HepG2 (cell line): ENCODE results near the gene MSANTD2. TPM values are rescaled to one million over a fixed set of nuclear protein-coding genes. Genes with fewer than 3 reads are reported as not detected.

Experiments used
- ATAC-seq: fragments of 200-7000 bp; cut with Tn5 transposase; 3 replicates; pipeline ENCODE4 v1.9.1; 2020; ENCODE audit warnings: mild to moderate bottlenecking, moderate library complexity
- BruUV-seq: library from RNA; stranded (reverse); fragments of 400-500 nt; replicated peaks from 2 replicates; lab custom pipeline; 2021; lab: Mats Ljungman, UMichigan
- CTCF ChIA-PET: fragments of 300-600 bp; formaldehyde crosslinking; extraction: SDS; loops from one replicate; lab custom pipeline; 2021; ENCODE audit warnings: low total read pairs, inconsistent platforms, low intra/inter-chr PET ratio; lab: Yijun Ruan, JAX
- POLR2A ChIA-PET: fragments of 350-600 bp; sonication (Branson Sonifier 250); formaldehyde crosslinking; loops from one replicate; lab custom pipeline; 2020; ENCODE audit warnings: antibody characterized with exemption, inconsistent platforms; lab: Yijun Ruan, JAX
- DNase-seq: peaks from one replicate; pipeline ENCODE4 v3.0.0-alpha.2; 2015; ENCODE audit warnings: low spot score
- FAIRE-seq: peaks from 3 replicates; lab custom pipeline; 2011; peaks lifted over from hg19 to GRCh38; lab: Jason Lieb, UNC
- H2AFZ ChIP-seq: one replicate; pipeline ENCODE4 v1.6.1; 2011; ENCODE audit warnings: low read length, inconsistent platforms
- H3K27ac ChIP-seq: fragments of 300-600 bp; 3 replicates; pipeline ENCODE4 v1.8.0; 2011; ENCODE audit warnings: mixed run types, mild to moderate bottlenecking, mixed read lengths, low read length, inconsistent platforms; ENCODE audit not compliant: insufficient read depth; ENCODE audit errors: extremely low read length
- H3K27me3 ChIP-seq, 2 experiments: fragments of 200-600 bp in 1 of 2; 2 replicates in 1 of 2; 3 replicates in 1 of 2; pipeline versions ENCODE4 v1.6.0 to v1.8.0; 2011; ENCODE audit warnings: low read length in 2 of 2, mild to moderate bottlenecking in 2 of 2, moderate library complexity in 2 of 2, inconsistent platforms in 1 of 2; ENCODE audit not compliant: insufficient read depth in 2 of 2, control insufficient read depth in 1 of 2
- H3K36me3 ChIP-seq, 2 experiments: fragments of 200-600 bp in 1 of 2; replicated peaks in 1 of 2; 2 replicates in 1 of 2; 3 replicates in 1 of 2; pipeline versions ENCODE4 v1.5.1 to v1.8.0; 2011; ENCODE audit warnings: low read length in 2 of 2, inconsistent platforms in 1 of 2; ENCODE audit not compliant: insufficient read depth in 2 of 2, control insufficient read depth in 1 of 2
- H3K4me1 ChIP-seq: 2 replicates; pipeline ENCODE4 v1.5.1; 2012; ENCODE audit warnings: low read length, inconsistent platforms; ENCODE audit not compliant: insufficient read depth
- H3K4me2 ChIP-seq: 2 replicates; pipeline ENCODE4 v1.6.0; 2011; ENCODE audit warnings: low read depth, low read length, inconsistent platforms
- H3K4me3 ChIP-seq, 3 experiments: fragments of 200-600 bp in 1 of 3; sonication (generic), shearing (Covaris generic) in 1 of 3; replicated peaks in 1 of 3; 2 replicates each; pipeline ENCODE4 v1.5.1; 2011 to 2016; ENCODE audit warnings: low read length in 3 of 3, inconsistent platforms in 2 of 3, low read depth in 2 of 3, mild to moderate bottlenecking in 2 of 3, control low read depth in 1 of 3, mixed read lengths in 1 of 3; ENCODE audit not compliant: insufficient read depth in 1 of 3
- H3K79me2 ChIP-seq: one replicate; pipeline ENCODE4 v1.6.1; 2011; ENCODE audit warnings: low read length, inconsistent platforms; ENCODE audit not compliant: insufficient read depth
- H3K9ac ChIP-seq: 2 replicates; pipeline ENCODE4 v1.6.0; 2011; ENCODE audit warnings: mild to moderate bottlenecking, low read depth, low read length, inconsistent platforms; ENCODE audit not compliant: insufficient read depth
- H3K9me3 ChIP-seq: 2 replicates; pipeline ENCODE4 v1.5.1; 2012; ENCODE audit warnings: mild to moderate bottlenecking, low read length
- H4K20me1 ChIP-seq: 2 replicates; pipeline ENCODE4 v1.6.0; 2011; ENCODE audit warnings: inconsistent platforms, mild to moderate bottlenecking, low read length, moderate library complexity; ENCODE audit not compliant: insufficient read depth
- CREBL2 ChIP-seq: sonication (generic); formaldehyde crosslinking; IDR thresholded peaks from 2 replicates; pipeline ENCODE4 v1.8.1; 2023; ENCODE audit warnings: missing genetic modification reagents, mild to moderate bottlenecking, borderline replicate concordance
- DPF2 ChIP-seq: sonication (generic); formaldehyde crosslinking; IDR thresholded peaks from 2 replicates; pipeline ENCODE4 v1.4.0; 2020; ENCODE audit warnings: mild to moderate bottlenecking, low read depth, missing genetic modification reagents, borderline replicate concordance
- EED ChIP-seq: sonication (generic); formaldehyde crosslinking; IDR thresholded peaks from 2 replicates; pipeline ENCODE4 v1.5.0; 2020; ENCODE audit warnings: mild to moderate bottlenecking, missing genetic modification reagents
- FOXO1 ChIP-seq: sonication (generic); formaldehyde crosslinking; IDR thresholded peaks from 2 replicates; pipeline ENCODE4 v1.4.0; 2020; ENCODE audit warnings: missing genetic modification reagents
- KDM3A ChIP-seq: IDR thresholded peaks from 2 replicates; pipeline ENCODE4 v1.6.1; 2018; ENCODE audit warnings: low read depth, missing compliant biosample characterization
- MAFG ChIP-seq: sonication (generic); formaldehyde crosslinking; IDR thresholded peaks from 2 replicates; pipeline ENCODE4 v1.5.1; 2020; ENCODE audit warnings: mild to moderate bottlenecking, missing genetic modification reagents
- NCOA1 ChIP-seq: sonication (generic); formaldehyde crosslinking; IDR thresholded peaks from 2 replicates; pipeline ENCODE4 v1.9.0; 2021; ENCODE audit warnings: missing genetic modification reagents
- NR2F6 ChIP-seq, 2 experiments: IDR thresholded peaks; 2 replicates each; pipeline ENCODE4 v1.6.1; 2016; ENCODE audit warnings: antibody characterized with exemption in 1 of 2, mild to moderate bottlenecking in 1 of 2
- PHF5A ChIP-seq: IDR thresholded peaks from one replicate; pipeline ENCODE4 v1.6.1; 2018; ENCODE audit warnings: low read depth, missing genetic modification reagents; ENCODE audit not compliant: unreplicated experiment
- PTBP1 ChIP-seq: fragments of 200-400 bp; formaldehyde crosslinking; IDR thresholded peaks from 2 replicates; pipeline ENCODE4 v1.6.1; 2018; ENCODE audit warnings: low read length, low read depth; ENCODE audit not compliant: poor library complexity, severe bottlenecking
- REPIN1 ChIP-seq: sonication (generic); formaldehyde crosslinking; IDR thresholded peaks from 2 replicates; pipeline ENCODE4 v1.8.0; 2022; ENCODE audit warnings: missing genetic modification reagents, low read depth, mild to moderate bottlenecking, borderline replicate concordance
- ZBTB43 ChIP-seq: sonication (generic); formaldehyde crosslinking; conservative IDR thresholded peaks from 2 replicates; pipeline ENCODE4 v1.4.0; 2020; ENCODE audit warnings: missing genetic modification reagents
- ZMYM3 ChIP-seq: sonication (generic); formaldehyde crosslinking; IDR thresholded peaks from 2 replicates; pipeline ENCODE4 v1.5.1; 2020; ENCODE audit warnings: mild to moderate bottlenecking, missing genetic modification reagents
- ZNF235 ChIP-seq: sonication (generic); formaldehyde crosslinking; IDR thresholded peaks from 2 replicates; pipeline ENCODE4 v1.8.1; 2023; ENCODE audit warnings: mild to moderate bottlenecking, missing genetic modification reagents, borderline replicate concordance
- ZNF546 ChIP-seq: sonication (generic); formaldehyde crosslinking; conservative IDR thresholded peaks from 2 replicates; pipeline ENCODE4 v1.8.1; 2023; ENCODE audit warnings: mild to moderate bottlenecking, missing genetic modification reagents
- ZNF614 ChIP-seq: IDR thresholded peaks from 2 replicates; pipeline ENCODE4 v1.6.1; 2018; ENCODE audit warnings: missing biosample characterization, missing genetic modification reagents, inconsistent platforms, borderline replicate concordance
- ZNF772 ChIP-seq: sonication (generic); formaldehyde crosslinking; IDR thresholded peaks from 2 replicates; pipeline ENCODE4 v1.5.0; 2020; ENCODE audit warnings: mild to moderate bottlenecking, missing genetic modification reagents
- WGBS: methylation state at CpG from one replicate; pipeline ENCODE4 v1.1.6; 2017; ENCODE audit warnings: low lambda C conversion rate; 5-methylcytosine and 5-hydroxymethylcytosine counted together
- in situ Hi-C: cut with HindIII; loops from 2 replicates; pipeline ENCODE4 v1.10.0; 2017; ENCODE audit warnings: low pct_unique_long_range_greater_than_20kb; ENCODE audit not compliant: extremely low pct_ligation_motif_present
- intact Hi-C: fragments of 100-400 bp; cut with micrococcal nuclease; formaldehyde crosslinking; loops from one replicate; pipeline ENCODE4 v1.10.0; 2022; ENCODE audit not compliant: unreplicated experiment
- polyA plus RNA-seq, 8 experiments: library from polyadenylated mRNA; depleted of rRNA in 3 of 8; stranded (reverse) in 7 of 8; unstranded in 1 of 8; fragments of >200 nt; fragmentation: Illumina TruSeq in 4 of 8; extraction: Trizol in 4 of 8; gene quantifications; 2 replicates each; pipeline versions ENCODE4 v1.2.1 to v1.2.3, GENCODE V29; 2011 to 2016; ENCODE audit warnings: low read depth in 4 of 8, missing spikeins in 1 of 8, mixed read lengths in 1 of 8; ENCODE audit not compliant: insufficient read depth in 1 of 8
- total RNA-seq, 5 experiments: library from RNA; depleted of rRNA; stranded (reverse); fragments of >200 nt; fragmentation: Illumina TruSeq; extraction: Trizol; gene quantifications; 2 replicates each; pipeline ENCODE4 v1.2.3, GENCODE V29; 2016; ENCODE audit warnings: low read depth in 1 of 5

The MSANTD2 gene
- total and polyA plus RNA-seq, 2 of the 13 experiments (the other 11 are each of a cell fraction or from before 2014, with no cell fraction given) = 8.7 to 10.1 TPM

- Histone ChIP-seq H3K4me1 (peaks cover 62% of the 10 kb centered on the region), H3K36me3 (no peaks in the 10 kb centered on the region), H3K4me2 (no peak overlapping the region), H2AFZ (no peak overlapping the region), H3K4me3 (no peak overlapping the region), H4K20me1 (no peaks in the 10 kb centered on the region), H3K9me3 (no peaks in the 10 kb centered on the region), H3K79me2 (no peaks in the 10 kb centered on the region)
- CTCF ChIA-PET = no interaction called here
- no peak for FAIRE-seq
- BruUV-seq = no TSS peak
- in situ Hi-C loops (no loop called here), intact Hi-C loops (no loop called here)
- POLR2A ChIA-PET = interaction anchor here (1.5 kb wide), 1 partner anchor 80 kb away, joined by 3 read pairs; the partner anchor contains the start of genes SIAE and SPA17
- no peak for TF ChIP-seq KDM3A (CRISPR knock-in tag)
- TF ChIP-seq, all 625 proteins: peak for 0
- H3K27me3 ChIP-seq = peaks cover 0 to 42% of the 10 kb centered on the region in 2 experiments; a peak in 4 of 5 replicates
- DNase-seq (no peak), ATAC-seq (no peak)
- no peak overlapping the region for H3K27ac ChIP-seq
- no peak overlapping the region for H3K9ac ChIP-seq
Observed at GRCh38 chr11:124753205-124753604, 47.0 kb downstream of the MSANTD2 start.

GRCh38 chr11:124752471-124753102 lies 47.6 kb downstream of the MSANTD2 start:
- no peak for TF ChIP-seq ZNF546 (CRISPR knock-in tag)
- no peak for TF ChIP-seq PHF5A (CRISPR knock-in tag)
- no peak for TF ChIP-seq REPIN1 (CRISPR knock-in tag)
- TF ChIP-seq ZBTB43 = no peak
- TF ChIP-seq ZMYM3 (CRISPR knock-in tag) = no peak
- TF ChIP-seq CREBL2 (CRISPR knock-in tag) = no peak
- TF ChIP-seq EED (CRISPR knock-in tag) = no peak
- TF ChIP-seq FOXO1 (CRISPR knock-in tag) = no peak
- no peak for TF ChIP-seq ZNF235 (CRISPR knock-in tag)
- no peak for TF ChIP-seq ZNF772 (CRISPR knock-in tag)
- no peak for TF ChIP-seq ZNF614 (CRISPR knock-in tag)
- TF ChIP-seq DPF2 = no peak
- no peak for TF ChIP-seq MAFG (CRISPR knock-in tag)
- TF ChIP-seq NCOA1 (CRISPR knock-in tag) = no peak
- no peak for TF ChIP-seq PTBP1
- no peak for TF ChIP-seq NR2F6 (IDR thresholded peaks at IDR 0.05)
- no peak for TF ChIP-seq NR2F6 (CRISPR knock-in tag; IDR thresholded peaks at IDR 0.05)
- TF ChIP-seq, all 625 proteins: peak for 0
- Histone ChIP-seq H3K27me3 (peaks cover 0 to 46% of the 10 kb centered on the region in 2 experiments; a peak in 4 of 5 replicates), H3K36me3 (no peaks in the 10 kb centered on the region), H3K27ac (no peak overlapping the region), H3K9me3 (no peaks in the 10 kb centered on the region), H3K9ac (no peak overlapping the region), H3K4me3 (peak overlapping the region; percentile 44 to 65 (median 60); a peak in 4 of 6 replicates), H4K20me1 (no peaks in the 10 kb centered on the region), H3K4me1 (peaks cover 62% of the 10 kb centered on the region), H3K4me2 (peak overlapping the region; percentile 71), H3K79me2 (no peaks in the 10 kb centered on the region), H2AFZ (no peak overlapping the region)
- no peak for ATAC-seq
- in situ Hi-C loops (no loop called here), intact Hi-C loops (no loop called here)
- POLR2A ChIA-PET = interaction anchor here (1.5 kb wide), 1 partner anchor 79 kb away, joined by 3 read pairs; the partner anchor contains the start of genes SIAE and SPA17
- CTCF ChIA-PET = no interaction called here
- DNase-seq = no peak
- BruUV-seq = no TSS peak
- FAIRE-seq = no peak
- 64% methylated on average over 8 of the region's 10 CpGs for WGBS
